Esophagus squamous epithelium (tissue), 4 donors: ENCODE measurements around the gene CCSAP.

Experiments
- CTCF ChIP-seq, 6 experiments: fragments of 450-650 bp in 4 of 6; fragments of 200-600 bp in 2 of 6; sonication (generic) in 2 of 6; IDR thresholded peaks; one replicate each; pipeline ENCODE4 v1.5.1; 2016 to 2019; ENCODE audit warnings: antibody characterized with exemption in 6 of 6, mild to moderate bottlenecking in 4 of 6, moderate library complexity in 4 of 6
- POLR2A ChIP-seq, 4 donors: fragments of 450-650 bp; IDR thresholded peaks; one replicate each; pipeline ENCODE4 v1.6.1; 2017; ENCODE audit warnings: antibody characterized with exemption in 4 of 4, mild to moderate bottlenecking in 4 of 4, moderate library complexity in 3 of 4

GRCh38 chr1:229344937-229345684 lies 2.3 kb upstream of the CCSAP start:
- TF ChIP-seq CTCF (IDR thresholded peaks at IDR 0.05): no peak
- TF ChIP-seq POLR2A (IDR thresholded peaks at IDR 0.05): no peak
